Breast epithelium (tissue), 4 donors: ENCODE measurements around the gene FAM110A. TPM values are rescaled to one million over a fixed set of nuclear protein-coding genes. Genes with fewer than 3 reads are reported as not detected.

Experiments
- DNase-seq, 2 donors: peaks; one replicate each; pipeline ENCODE4 v3.0.0-alpha.2; 2019; ENCODE audit warnings: low spot score in 2 of 2
- H3K27ac ChIP-seq, 2 donors: fragments of 200-600 bp; sonication (generic) in 1 of 2; one replicate each; pipeline ENCODE4 v1.5.1; 2016 to 2019; ENCODE audit warnings: mild to moderate bottlenecking in 1 of 2
- H3K27me3 ChIP-seq, 2 donors: fragments of 200-600 bp; sonication (generic) in 1 of 2; one replicate each; pipeline versions ENCODE4 v1.5.1 to v1.6.0; 2017 to 2019; ENCODE audit warnings: control low read depth in 1 of 2, mild to moderate bottlenecking in 1 of 2
- H3K36me3 ChIP-seq: fragments of 200-600 bp; one replicate; pipeline ENCODE4 v1.5.1; 2019
- H3K4me1 ChIP-seq, 2 donors: fragments of 200-600 bp; sonication (generic); one replicate each; pipeline ENCODE4 v1.5.1; 2016 to 2019; ENCODE audit warnings: control low read depth in 1 of 2
- H3K4me3 ChIP-seq, 3 donors: fragments of 200-600 bp; sonication (generic); 1 replicate in 2 of 3; 2 replicates in 1 of 3; pipeline ENCODE4 v1.5.1; 2016 to 2019; ENCODE audit warnings: mild to moderate bottlenecking in 3 of 3, moderate library complexity in 2 of 3
- H3K9me3 ChIP-seq, 2 donors: fragments of 200-600 bp; sonication (generic) in 1 of 2; one replicate each; pipeline ENCODE4 v1.5.1; 2016 to 2019; ENCODE audit warnings: control low read depth in 1 of 2
- CTCF ChIP-seq, 3 donors: fragments of 450-650 bp; IDR thresholded peaks; one replicate each; pipeline ENCODE4 v1.5.1; 2016 to 2017; ENCODE audit warnings: antibody characterized with exemption in 3 of 3, mild to moderate bottlenecking in 3 of 3, moderate library complexity in 3 of 3
- POLR2A ChIP-seq: fragments of 450-650 bp; IDR thresholded peaks from one replicate; pipeline ENCODE4 v1.6.1; 2016; ENCODE audit warnings: antibody characterized with exemption, mild to moderate bottlenecking, moderate library complexity
- POLR2AphosphoS5 ChIP-seq, 3 donors: sonication (generic); formaldehyde crosslinking; IDR thresholded peaks; one replicate each; pipeline ENCODE4 v1.6.1; 2017; ENCODE audit warnings: antibody characterized with exemption in 3 of 3
- intact Hi-C: fragments of 100-400 bp; cut with DNase I; formaldehyde crosslinking; loops from one replicate; pipeline ENCODE4 v1.15.1; 2023; ENCODE audit warnings: low total_unique reads
- total RNA-seq, 3 donors: library from RNA; depleted of rRNA; stranded (reverse); fragments of >200 nt; gene quantifications; one replicate each; pipeline ENCODE4 v1.1.0, GENCODE V29; 2016

The FAM110A gene
- total RNA-seq, 3 donors from 2014 or later = 4.0 to 18.9 (median 8.2) TPM

GRCh38 chr20:872855-873520 lies 39.5 kb downstream of the FAM110A start:
- Histone ChIP-seq H3K4me3 (no peak overlapping the region), H3K36me3 (no peaks in the 10 kb centered on the region), H3K27ac (no peak overlapping the region), H3K9me3 (no peaks in the 10 kb centered on the region), H3K4me1 (no peaks in the 10 kb centered on the region), H3K27me3 (peaks cover 0 to 9% of the 10 kb centered on the region in 2 donors)
- no peak for DNase-seq
- intact Hi-C loops = no loop called here
- no peak for TF ChIP-seq POLR2A
- no peak for TF ChIP-seq POLR2AphosphoS5 (IDR thresholded peaks at IDR 0.05)
- no peak for TF ChIP-seq CTCF (IDR thresholded peaks at IDR 0.05)

GRCh38 chr20:873875-874607 lies 40.5 kb downstream of the FAM110A start:
- TF ChIP-seq POLR2A (no peak), CTCF (IDR thresholded peaks at IDR 0.05) (no peak), POLR2AphosphoS5 (IDR thresholded peaks at IDR 0.05) (no peak)
- Histone ChIP-seq H3K36me3 (no peaks in the 10 kb centered on the region), H3K9me3 (no peaks in the 10 kb centered on the region), H3K4me3 (no peak overlapping the region), H3K27me3 (peaks cover 0 to 9% of the 10 kb centered on the region in 2 donors), H3K27ac (no peak overlapping the region), H3K4me1 (no peaks in the 10 kb centered on the region)
- no peak for DNase-seq
- intact Hi-C loops = no loop called here

GRCh38 chr20:875115-875514 lies 41.6 kb downstream of the FAM110A start:
- H3K36me3 ChIP-seq = no peaks in the 10 kb centered on the region
- H3K4me3 ChIP-seq = no peak overlapping the region
- intact Hi-C loops = no loop called here
- H3K27me3 ChIP-seq = peaks cover 0 to 9% of the 10 kb centered on the region in 2 donors
- no peak overlapping the region for H3K27ac ChIP-seq
- DNase-seq = no peak
- no peaks in the 10 kb centered on the region for H3K4me1 ChIP-seq
- no peaks in the 10 kb centered on the region for H3K9me3 ChIP-seq
- TF ChIP-seq POLR2AphosphoS5 (IDR thresholded peaks at IDR 0.05) = no peak
- no peak for TF ChIP-seq POLR2A
- no peak for TF ChIP-seq CTCF (IDR thresholded peaks at IDR 0.05)

DNA sequence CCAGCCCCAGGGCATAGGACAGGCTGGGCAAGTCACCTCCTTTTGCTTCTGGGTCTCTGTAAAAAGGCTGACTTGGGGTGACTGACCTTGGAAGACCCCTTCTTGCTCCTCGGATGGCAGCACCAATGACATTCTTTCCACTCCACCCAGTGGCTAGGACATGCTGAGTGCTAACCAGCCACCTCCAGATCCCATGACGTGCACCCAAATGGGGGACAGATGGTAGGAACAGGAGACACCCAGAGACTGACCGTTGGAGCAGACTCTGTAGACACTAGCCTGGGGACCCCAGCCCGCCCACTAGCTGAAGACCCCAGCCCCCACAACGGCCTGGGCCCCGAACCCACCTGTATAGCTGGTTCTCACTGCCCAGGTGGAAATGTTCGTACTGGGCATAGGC lies 44.3 kb downstream of the FAM110A start:
- H3K9me3 ChIP-seq = no peaks in the 10 kb centered on the region
- no peaks in the 10 kb centered on the region for H3K4me1 ChIP-seq
- no peak for DNase-seq
- intact Hi-C loops = no loop called here
- no peak overlapping the region for H3K27ac ChIP-seq
- H3K36me3 ChIP-seq = no peaks in the 10 kb centered on the region
- TF ChIP-seq CTCF (IDR thresholded peaks at IDR 0.05) = no peak
- TF ChIP-seq POLR2A = no peak
- TF ChIP-seq POLR2AphosphoS5 (IDR thresholded peaks at IDR 0.05) = no peak
- no peak overlapping the region for H3K4me3 ChIP-seq
- H3K27me3 ChIP-seq = no peaks in the 10 kb centered on the region

GRCh38 chr20:878511-879307 lies 45.2 kb downstream of the FAM110A start:
- no peak for DNase-seq
- H3K27me3 ChIP-seq = peaks cover 0 to 3% of the 10 kb centered on the region in 2 donors

More at GRCh38 chr20:878511-879307, 45.2 kb downstream of the FAM110A start:
- no peak for TF ChIP-seq POLR2A
- TF ChIP-seq CTCF (IDR thresholded peaks at IDR 0.05) = no peak
- TF ChIP-seq POLR2AphosphoS5 (IDR thresholded peaks at IDR 0.05) = no peak
- H3K36me3 ChIP-seq = no peaks in the 10 kb centered on the region
- H3K4me3 ChIP-seq = no peak overlapping the region
- H3K27ac ChIP-seq = no peak overlapping the region
- H3K9me3 ChIP-seq = no peaks in the 10 kb centered on the region
- no peaks in the 10 kb centered on the region for H3K4me1 ChIP-seq
- intact Hi-C loops = no loop called here
